Stimulated activated naive CD8-positive, alpha-beta T cell treated with anti-CD3 and anti-CD28 coated beads, Interleukin-15, Interleukin-2, amounts not matched to agents 100 ng/mL and 50 ng/mL, for 24 hours (primary cell): Measurements from ENCODE around the gene MAP3K12.
"Not testable (repeated sequence)": the region's sequence is repeated elsewhere in the genome, so short reads cannot be mapped to it uniquely, and the experiment has no call there.

ENCODE experiments used
- H3K27ac Mint-ChIP-seq: one replicate; pipeline ENCODE4 v1.8.0; 2021; ENCODE audit warnings: mild to moderate bottlenecking, mixed read lengths
- H3K27me3 Mint-ChIP-seq: one replicate; pipeline ENCODE4 v1.8.0; 2021; ENCODE audit warnings: mixed read lengths
- H3K36me3 Mint-ChIP-seq: one replicate; pipeline ENCODE4 v1.8.0; 2021; ENCODE audit warnings: low read depth, mixed read lengths
- H3K4me1 Mint-ChIP-seq: one replicate; pipeline ENCODE4 v1.8.0; 2021; ENCODE audit warnings: low read depth, mixed read lengths
- H3K4me3 Mint-ChIP-seq: one replicate; pipeline ENCODE4 v1.8.0; 2021; ENCODE audit warnings: mild to moderate bottlenecking, mixed read lengths
- H3K9me3 Mint-ChIP-seq: one replicate; pipeline ENCODE4 v1.8.0; 2021; ENCODE audit warnings: mixed read lengths

The MAP3K12 gene, protein sequence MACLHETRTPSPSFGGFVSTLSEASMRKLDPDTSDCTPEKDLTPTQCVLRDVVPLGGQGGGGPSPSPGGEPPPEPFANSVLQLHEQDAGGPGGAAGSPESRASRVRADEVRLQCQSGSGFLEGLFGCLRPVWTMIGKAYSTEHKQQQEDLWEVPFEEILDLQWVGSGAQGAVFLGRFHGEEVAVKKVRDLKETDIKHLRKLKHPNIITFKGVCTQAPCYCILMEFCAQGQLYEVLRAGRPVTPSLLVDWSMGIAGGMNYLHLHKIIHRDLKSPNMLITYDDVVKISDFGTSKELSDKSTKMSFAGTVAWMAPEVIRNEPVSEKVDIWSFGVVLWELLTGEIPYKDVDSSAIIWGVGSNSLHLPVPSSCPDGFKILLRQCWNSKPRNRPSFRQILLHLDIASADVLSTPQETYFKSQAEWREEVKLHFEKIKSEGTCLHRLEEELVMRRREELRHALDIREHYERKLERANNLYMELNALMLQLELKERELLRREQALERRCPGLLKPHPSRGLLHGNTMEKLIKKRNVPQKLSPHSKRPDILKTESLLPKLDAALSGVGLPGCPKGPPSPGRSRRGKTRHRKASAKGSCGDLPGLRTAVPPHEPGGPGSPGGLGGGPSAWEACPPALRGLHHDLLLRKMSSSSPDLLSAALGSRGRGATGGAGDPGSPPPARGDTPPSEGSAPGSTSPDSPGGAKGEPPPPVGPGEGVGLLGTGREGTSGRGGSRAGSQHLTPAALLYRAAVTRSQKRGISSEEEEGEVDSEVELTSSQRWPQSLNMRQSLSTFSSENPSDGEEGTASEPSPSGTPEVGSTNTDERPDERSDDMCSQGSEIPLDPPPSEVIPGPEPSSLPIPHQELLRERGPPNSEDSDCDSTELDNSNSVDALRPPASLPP

DNA sequence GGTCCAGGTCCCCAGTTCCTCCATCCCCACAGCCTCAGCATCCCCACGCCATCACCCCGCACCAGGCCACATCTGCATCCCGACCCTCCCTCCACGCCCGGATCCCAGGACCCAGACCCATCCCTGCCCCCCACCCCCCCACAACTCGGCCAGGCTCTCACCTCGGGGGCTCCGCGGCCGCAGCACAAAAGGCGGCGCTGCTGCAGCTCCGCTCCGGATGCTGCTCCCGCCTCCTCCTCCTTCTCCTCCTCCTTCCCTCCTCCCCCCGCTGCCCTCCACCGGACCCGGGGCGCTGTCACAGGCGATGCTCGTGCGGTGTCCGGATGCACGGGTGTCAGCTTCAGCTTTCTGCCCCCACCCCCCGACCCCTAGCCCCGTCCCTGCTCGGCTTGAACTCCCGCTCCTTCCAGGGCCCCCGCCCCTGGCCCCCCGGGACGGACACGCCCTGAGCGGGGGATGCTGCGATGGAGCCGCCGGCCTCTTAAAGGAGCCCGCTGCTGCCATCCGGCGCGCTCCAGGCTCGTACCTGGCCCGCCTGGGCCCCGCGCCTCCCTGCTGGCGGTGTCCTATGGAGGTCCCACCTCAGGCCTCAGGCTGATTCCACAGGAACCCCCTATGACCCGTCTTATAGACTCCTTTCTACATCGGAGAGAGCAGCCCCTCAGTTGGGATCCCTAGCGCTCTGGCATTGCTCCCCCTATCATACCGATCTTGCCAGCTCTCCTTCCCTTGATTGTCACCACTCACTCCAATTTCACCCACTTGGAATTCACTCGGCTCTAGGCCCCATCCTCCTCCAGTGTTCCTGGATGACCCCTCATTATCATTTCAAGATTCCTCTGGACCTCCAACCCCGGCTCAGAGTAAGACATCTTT lies at the start of gene MAP3K12:
TSS of gene MAP3K12 (minus strand) at position 193 of the 876 bp plus-strand sequence. CDS start 12,067 bp downstream, outside the sequence.
- Mint-ChIP-seq H3K27me3 (no peaks in the 10 kb centered on the region), H3K9me3 (no peaks in the 10 kb centered on the region), H3K27ac (peak within 1 kb of the TSS; percentile 89), H3K36me3 (no peaks in the 10 kb centered on the region), H3K4me3 (peak within 1 kb of the TSS; percentile 89), H3K4me1 (peaks cover 39% of the 10 kb centered on the region)

DNA sequence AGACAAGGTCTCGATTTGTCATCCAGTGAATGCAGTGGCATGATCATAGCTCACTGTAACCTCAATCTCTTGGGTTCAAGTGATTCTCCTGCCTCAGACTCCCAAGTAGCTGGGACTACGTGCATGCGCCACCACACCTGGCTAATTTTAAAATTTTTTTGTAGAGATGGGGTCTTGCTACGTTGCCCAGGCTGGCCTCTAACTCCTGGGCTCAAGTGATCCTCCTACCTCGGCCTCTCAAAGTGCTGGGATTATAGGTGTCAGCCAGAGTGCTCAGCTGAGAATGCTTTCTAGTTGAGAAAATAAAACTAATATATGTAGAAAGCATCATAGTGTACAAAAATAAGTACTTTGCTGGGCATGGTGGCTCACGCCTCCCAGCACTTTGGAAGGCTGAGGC lies 49.1 kb upstream of the MAP3K12 start:
- H3K27me3 Mint-ChIP-seq, H3K9me3 Mint-ChIP-seq, H3K27ac Mint-ChIP-seq, H3K4me3 Mint-ChIP-seq: not testable (repeated sequence)
- peaks cover 25% of the 10 kb centered on the region for H3K36me3 Mint-ChIP-seq
- H3K4me1 Mint-ChIP-seq, result peaks cover 15% of the 10 kb centered on the region

DNA sequence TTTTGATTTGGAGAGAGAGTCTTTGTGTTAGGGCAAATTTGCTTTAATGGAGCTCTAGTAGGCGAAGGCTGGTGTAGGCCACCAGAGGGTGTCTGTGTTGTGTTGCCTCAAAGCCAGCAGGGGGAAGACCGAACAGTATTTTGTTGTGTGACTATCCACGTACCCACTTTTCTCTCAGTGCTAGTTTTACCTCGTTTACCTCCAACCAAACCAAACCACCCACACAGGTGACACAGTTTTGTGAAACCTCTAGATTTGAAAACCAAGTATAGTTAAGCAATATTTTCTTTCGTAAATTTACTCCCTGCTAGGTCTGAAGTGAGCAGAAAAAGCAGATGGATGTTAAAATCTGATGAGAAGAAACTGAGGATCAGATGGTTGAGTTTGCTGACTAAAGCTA lies 44.3 kb upstream of the MAP3K12 start:
- peaks cover 25% of the 10 kb centered on the region for H3K36me3 Mint-ChIP-seq

DNA sequence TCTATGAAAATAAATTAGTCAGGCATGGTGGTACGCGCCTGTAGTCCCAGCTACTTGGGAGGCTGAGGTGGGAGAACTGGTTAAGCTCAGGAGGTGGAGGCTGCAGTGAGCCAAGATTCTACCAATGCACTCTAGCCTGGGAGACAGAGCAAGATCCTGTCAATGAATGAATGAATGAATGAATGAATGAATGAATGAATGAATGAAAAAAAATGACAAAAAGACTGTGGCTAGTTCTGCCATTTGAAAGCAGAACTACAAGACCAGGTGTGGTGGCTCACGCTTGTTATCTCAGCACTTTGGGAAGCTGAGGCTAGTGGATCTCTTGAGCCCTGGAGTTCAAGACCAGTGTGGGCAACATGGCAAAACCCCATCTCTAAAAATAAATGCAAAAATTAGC lies 40.3 kb upstream of the MAP3K12 start:
- Mint-ChIP-seq H3K27ac (no peak overlapping the region), H3K36me3 (peaks cover 42% of the 10 kb centered on the region), H3K4me1 (peaks cover 12% of the 10 kb centered on the region), H3K4me3 (no peak overlapping the region), H3K27me3 (no peaks in the 10 kb centered on the region), H3K9me3 (no peaks in the 10 kb centered on the region)

More for the DNA sequence above, 44.3 kb upstream of the MAP3K12 start:
- no peaks in the 10 kb centered on the region for H3K27me3 Mint-ChIP-seq
- peak overlapping the region; percentile 61 for H3K27ac Mint-ChIP-seq
- no peaks in the 10 kb centered on the region for H3K9me3 Mint-ChIP-seq
- H3K4me1 Mint-ChIP-seq, result peaks cover 12% of the 10 kb centered on the region
- no peak overlapping the region for H3K4me3 Mint-ChIP-seq

DNA sequence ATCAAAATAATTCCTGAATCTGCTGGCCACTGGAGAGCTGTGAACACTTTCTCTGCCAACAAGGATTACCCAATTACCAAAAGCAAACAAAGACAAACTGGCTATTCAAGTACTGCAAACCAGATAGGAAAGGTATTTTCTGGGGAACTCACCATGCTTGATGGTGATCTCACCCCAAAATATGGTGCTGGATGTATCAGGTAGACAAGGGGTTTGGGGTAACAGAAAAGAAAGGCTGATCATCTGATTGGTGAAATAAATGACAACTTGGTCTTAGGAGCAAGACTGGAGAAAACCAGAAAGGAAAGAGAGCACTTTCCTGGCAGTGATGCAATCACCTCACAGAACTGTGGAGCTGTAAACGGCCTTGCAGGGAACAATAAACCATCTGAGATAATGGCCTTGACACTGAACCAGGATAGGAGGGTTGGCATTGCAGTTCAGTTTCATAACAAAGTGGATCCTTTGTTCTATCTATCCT lies 39.0 kb upstream of the MAP3K12 start:
- Mint-ChIP-seq H3K4me3 (no peak overlapping the region), H3K9me3 (no peaks in the 10 kb centered on the region), H3K36me3 (peaks cover 44% of the 10 kb centered on the region), H3K27me3 (no peaks in the 10 kb centered on the region), H3K4me1 (peaks cover 1% of the 10 kb centered on the region), H3K27ac (no peak overlapping the region)

DNA sequence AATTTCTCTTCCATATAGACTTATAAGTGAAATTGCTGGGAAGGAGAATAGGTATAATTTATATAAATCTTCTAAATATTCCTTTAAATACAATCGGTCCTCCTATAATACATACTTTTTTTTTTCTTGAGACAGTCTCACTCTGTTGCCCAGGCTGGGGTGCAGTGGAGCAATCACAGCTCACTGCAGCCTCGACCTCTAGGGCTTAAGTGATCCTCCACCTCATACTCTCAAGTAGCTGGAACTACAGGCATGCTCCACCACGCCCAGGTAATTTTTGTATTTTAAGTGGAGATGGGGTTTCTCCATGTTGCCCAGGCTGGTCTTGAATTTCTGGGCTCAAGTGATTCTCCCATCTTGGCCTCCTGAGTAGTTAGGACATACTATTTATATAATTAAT lies 37.7 kb upstream of the MAP3K12 start:
- no peaks in the 10 kb centered on the region for H3K9me3 Mint-ChIP-seq
- H3K4me3 Mint-ChIP-seq, result no peak overlapping the region
- H3K4me1 Mint-ChIP-seq, result no peaks in the 10 kb centered on the region
- H3K27me3 Mint-ChIP-seq, result no peaks in the 10 kb centered on the region
- H3K27ac Mint-ChIP-seq, result no peak overlapping the region
- peaks cover 48% of the 10 kb centered on the region for H3K36me3 Mint-ChIP-seq

DNA sequence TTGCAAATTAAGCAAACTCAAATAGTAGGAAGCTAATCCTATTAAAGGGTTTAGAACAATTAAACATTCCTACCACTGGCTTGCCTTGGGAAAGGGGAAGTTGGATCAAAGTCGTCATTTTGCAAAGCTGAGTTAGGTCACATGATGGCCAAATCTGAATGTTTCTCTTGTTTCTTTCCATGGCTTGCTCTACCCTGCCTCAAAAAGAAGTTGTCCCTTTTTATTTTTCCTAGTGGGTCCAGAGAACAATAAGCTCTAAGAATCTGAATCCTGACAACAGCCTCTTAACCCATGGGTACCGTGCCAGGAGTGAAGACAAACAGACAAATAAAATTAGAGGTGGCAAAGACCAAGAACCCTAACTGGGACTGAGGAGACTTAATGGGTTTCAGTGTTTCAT lies 34.2 kb upstream of the MAP3K12 start:
- Mint-ChIP-seq H3K36me3 (peaks cover 41% of the 10 kb centered on the region), H3K4me1 (no peaks in the 10 kb centered on the region), H3K9me3 (no peaks in the 10 kb centered on the region), H3K27me3 (no peaks in the 10 kb centered on the region), H3K4me3 (no peak overlapping the region), H3K27ac (no peak overlapping the region)

DNA sequence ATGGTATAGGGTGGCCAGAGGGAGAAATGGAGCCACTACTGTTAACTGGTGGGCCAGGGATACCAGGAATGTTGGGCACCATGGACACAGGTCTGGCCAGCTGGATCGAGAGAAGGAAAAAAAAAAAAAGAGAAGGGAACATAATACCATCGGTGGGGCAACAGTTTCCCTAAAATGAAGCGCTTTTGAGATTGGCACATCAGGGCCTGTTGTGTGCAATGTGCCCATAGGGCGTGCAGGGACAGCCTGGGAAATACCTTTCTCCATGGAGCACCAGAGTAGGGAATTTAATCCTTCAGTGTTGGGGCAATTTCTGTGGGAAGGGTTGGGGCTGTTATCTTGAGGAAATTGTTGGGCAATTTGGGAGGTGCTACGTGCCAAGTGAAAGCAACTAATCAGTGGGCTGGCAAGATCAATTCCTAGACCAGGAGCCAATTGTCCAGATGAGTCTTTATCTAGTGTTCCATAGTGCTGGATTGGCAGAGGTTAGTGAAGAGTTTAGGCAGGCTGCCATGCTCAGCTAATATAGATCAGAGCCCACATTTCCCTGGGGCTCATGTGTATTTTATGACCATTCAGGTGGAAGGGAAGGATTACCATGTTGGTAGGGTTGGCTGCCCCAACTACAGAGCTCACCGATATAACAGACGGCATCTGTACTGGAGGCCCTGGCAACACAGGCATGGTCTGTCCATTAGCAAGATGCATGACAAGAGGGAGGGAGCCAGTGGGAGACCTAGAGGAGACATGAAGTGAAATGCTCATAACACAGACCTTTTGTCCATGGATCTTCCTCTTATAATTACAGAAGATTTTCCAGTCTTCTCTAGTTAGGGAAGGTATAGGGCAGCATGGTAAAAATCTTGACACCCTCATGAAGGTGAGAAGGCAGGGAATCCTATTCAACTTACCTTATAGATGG lies 33.5 kb upstream of the MAP3K12 start:
- H3K9me3 Mint-ChIP-seq, result no peaks in the 10 kb centered on the region
- H3K27me3 Mint-ChIP-seq, result no peaks in the 10 kb centered on the region
- H3K4me3 Mint-ChIP-seq, result no peak overlapping the region
- peaks cover 41% of the 10 kb centered on the region for H3K36me3 Mint-ChIP-seq
- no peak overlapping the region for H3K27ac Mint-ChIP-seq
- H3K4me1 Mint-ChIP-seq, result no peaks in the 10 kb centered on the region

DNA sequence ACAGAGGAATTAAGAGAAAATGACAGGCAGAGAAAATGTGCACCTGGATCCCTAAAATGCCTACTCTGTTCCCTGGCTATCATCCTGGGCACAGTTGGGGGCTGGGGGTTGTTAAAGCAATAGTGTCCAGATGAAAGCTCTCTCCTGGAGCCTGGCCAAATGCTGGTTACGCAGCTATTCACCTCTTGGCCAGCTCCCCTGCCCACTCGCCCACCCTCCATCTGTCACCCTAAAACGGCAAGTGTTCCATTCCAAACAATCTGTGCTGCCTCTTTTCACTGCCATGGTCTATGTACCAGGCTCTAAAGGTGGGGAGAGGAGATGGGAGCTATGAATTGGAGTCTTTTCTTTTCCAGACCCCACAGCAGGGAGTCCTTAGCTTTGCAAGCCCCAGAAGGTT lies 32.8 kb upstream of the MAP3K12 start:
- H3K36me3 Mint-ChIP-seq, result peaks cover 37% of the 10 kb centered on the region
- H3K27ac Mint-ChIP-seq, result no peak overlapping the region
- no peaks in the 10 kb centered on the region for H3K9me3 Mint-ChIP-seq
- no peaks in the 10 kb centered on the region for H3K27me3 Mint-ChIP-seq
- H3K4me3 Mint-ChIP-seq, result no peak overlapping the region
- no peaks in the 10 kb centered on the region for H3K4me1 Mint-ChIP-seq

DNA sequence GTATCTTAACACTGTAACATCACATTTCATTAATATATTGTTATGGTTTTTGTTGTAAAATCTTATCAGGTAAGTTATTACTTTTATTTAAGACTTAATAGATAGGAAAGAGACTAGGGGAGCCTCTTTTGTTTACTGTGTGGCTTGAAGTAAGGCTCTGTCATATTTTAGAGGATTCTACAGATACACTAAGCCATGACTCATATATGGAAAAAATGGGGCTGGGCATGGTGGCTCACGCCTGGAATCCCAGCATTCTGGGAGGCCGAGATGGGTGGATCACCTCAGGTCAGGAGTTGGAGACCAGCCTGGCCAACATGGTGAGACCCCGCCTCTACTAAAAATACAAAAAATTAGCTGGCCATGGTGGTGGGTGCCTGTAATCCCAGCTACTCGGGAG lies 31.7 kb upstream of the MAP3K12 start:
- Mint-ChIP-seq H3K27me3 (no peaks in the 10 kb centered on the region), H3K4me1 (no peaks in the 10 kb centered on the region), H3K4me3 (no peak overlapping the region), H3K9me3 (no peaks in the 10 kb centered on the region), H3K27ac (no peak overlapping the region), H3K36me3 (peaks cover 34% of the 10 kb centered on the region)

DNA sequence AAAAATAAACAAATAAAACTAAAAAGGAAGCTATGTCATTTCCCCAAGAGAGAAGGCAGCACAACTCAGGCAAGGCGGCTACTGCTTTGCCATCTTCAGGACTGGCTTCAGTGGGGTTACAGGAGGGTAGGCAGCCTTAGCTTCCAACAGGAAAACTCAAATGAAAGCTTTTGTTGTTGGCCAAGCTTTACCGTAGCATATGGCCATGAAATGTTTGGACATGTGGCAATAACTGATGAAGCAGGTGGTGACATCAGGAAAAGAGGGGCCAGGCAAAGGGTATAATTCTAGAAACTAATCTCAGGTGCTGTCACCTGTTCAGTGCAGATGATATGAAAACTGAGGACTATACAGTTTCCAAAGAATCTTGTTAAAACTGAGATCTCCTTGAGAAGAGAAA lies 30.8 kb upstream of the MAP3K12 start:
- Mint-ChIP-seq H3K27me3 (no peaks in the 10 kb centered on the region), H3K4me3 (no peak overlapping the region), H3K4me1 (no peaks in the 10 kb centered on the region), H3K9me3 (no peaks in the 10 kb centered on the region), H3K27ac (no peak overlapping the region), H3K36me3 (peaks cover 33% of the 10 kb centered on the region)

DNA sequence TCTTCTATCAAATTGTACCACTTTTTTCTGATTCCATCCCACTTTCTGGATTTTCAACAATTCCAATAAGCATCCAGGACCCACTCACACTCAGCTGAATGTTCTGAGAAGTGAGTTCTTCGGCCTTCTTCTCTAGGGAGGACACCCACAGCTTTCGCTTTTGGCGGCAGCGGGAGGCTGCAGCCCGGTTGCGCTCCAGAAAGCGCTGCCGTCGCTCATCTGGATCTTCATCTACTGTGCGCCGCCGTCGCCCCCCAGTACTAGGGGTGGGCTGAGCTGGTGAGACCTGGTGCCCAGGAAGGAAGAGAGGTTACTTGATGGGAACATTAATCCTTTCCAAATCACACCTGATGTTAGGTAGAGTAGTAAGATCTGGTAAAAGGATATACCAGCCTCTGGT lies 25.2 kb upstream of the MAP3K12 start:
- Mint-ChIP-seq H3K27ac (no peak overlapping the region), H3K9me3 (no peaks in the 10 kb centered on the region), H3K36me3 (peaks cover 34% of the 10 kb centered on the region), H3K27me3 (no peaks in the 10 kb centered on the region), H3K4me1 (no peaks in the 10 kb centered on the region), H3K4me3 (no peak overlapping the region)

DNA sequence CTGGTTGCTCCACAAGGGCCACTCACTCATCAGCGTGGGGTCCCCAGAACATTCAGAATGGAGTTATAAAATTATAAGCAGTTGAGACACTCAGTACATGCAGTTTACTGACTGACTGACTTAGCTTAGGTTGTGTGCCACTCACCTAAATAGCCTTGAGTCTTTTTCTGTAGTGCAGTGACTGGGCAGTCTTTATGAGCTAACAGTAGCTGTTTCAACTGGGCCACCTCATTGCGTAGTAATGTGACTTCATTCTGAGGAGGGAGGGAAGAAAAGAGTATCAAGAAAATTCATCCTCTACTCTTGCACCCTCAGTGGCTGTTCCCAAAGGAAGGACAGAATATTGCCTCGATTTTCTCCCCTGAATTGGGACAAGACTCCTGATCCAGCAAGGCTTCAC lies 23.9 kb upstream of the MAP3K12 start:
- peaks cover 40% of the 10 kb centered on the region for H3K36me3 Mint-ChIP-seq

DNA sequence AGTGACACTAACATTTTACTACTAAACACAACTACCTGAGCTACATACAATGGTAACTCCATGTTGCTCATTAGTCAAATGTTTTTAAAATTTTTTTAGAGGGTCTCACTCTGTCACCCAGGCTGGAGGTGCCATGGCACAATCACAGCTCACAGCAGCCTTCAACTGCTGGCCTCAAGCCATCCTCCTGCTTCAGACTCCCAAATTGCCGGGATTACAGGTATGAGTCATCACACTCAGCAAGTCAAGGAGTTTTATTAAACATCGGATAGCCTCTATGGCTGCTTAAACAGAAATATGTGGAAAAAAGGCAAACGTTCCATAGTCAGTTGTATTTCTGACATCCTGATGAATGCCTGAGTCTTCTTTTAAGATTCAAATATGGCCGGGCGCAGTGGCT lies 19.1 kb upstream of the MAP3K12 start:
- H3K4me3 Mint-ChIP-seq, result no peak overlapping the region
- no peaks in the 10 kb centered on the region for H3K9me3 Mint-ChIP-seq
- H3K27me3 Mint-ChIP-seq, result no peaks in the 10 kb centered on the region
- no peak overlapping the region for H3K27ac Mint-ChIP-seq
- peaks cover 45% of the 10 kb centered on the region for H3K36me3 Mint-ChIP-seq
- no peaks in the 10 kb centered on the region for H3K4me1 Mint-ChIP-seq

More for the DNA sequence above, 23.9 kb upstream of the MAP3K12 start:
- no peak overlapping the region for H3K27ac Mint-ChIP-seq
- H3K4me3 Mint-ChIP-seq, result no peak overlapping the region
- H3K9me3 Mint-ChIP-seq, result no peaks in the 10 kb centered on the region
- H3K4me1 Mint-ChIP-seq, result no peaks in the 10 kb centered on the region
- no peaks in the 10 kb centered on the region for H3K27me3 Mint-ChIP-seq
